Neural crest cell (in vitro differentiated cells): ENCODE data around the gene MTHFD1L. TPM values are rescaled to one million over a fixed set of nuclear protein-coding genes. Genes with fewer than 3 reads are reported as not detected.
"Not testable (repeated sequence)": the region's sequence is repeated elsewhere in the genome, so short reads cannot be mapped to it uniquely, and the experiment has no call there.

Source experiments
- DNase-seq: peaks from one replicate; pipeline ENCODE4 v3.0.0; 2021; ENCODE audit warnings: low read depth, mixed read lengths, low spot score
- H3K27ac Mint-ChIP-seq: one replicate; pipeline ENCODE4 v1.8.0; 2021; ENCODE audit warnings: mild to moderate bottlenecking, mixed read lengths; ENCODE audit not compliant: unreplicated experiment
- H3K27me3 Mint-ChIP-seq: 2 replicates; pipeline ENCODE4 v1.8.0; 2021; ENCODE audit warnings: low read depth, mild to moderate bottlenecking, mixed read lengths
- H3K36me3 Mint-ChIP-seq: 2 replicates; pipeline ENCODE4 v1.8.0; 2021; ENCODE audit warnings: low read depth, mild to moderate bottlenecking, mixed read lengths
- H3K4me1 Mint-ChIP-seq: 2 replicates; pipeline ENCODE4 v1.8.0; 2021; ENCODE audit warnings: mixed read lengths
- H3K4me3 Mint-ChIP-seq: one replicate; pipeline ENCODE4 v1.8.0; 2021; ENCODE audit warnings: mild to moderate bottlenecking, mixed read lengths
- H3K9me3 Mint-ChIP-seq: 2 replicates; pipeline ENCODE4 v1.8.0; 2021; ENCODE audit warnings: mixed read lengths
- total RNA-seq: library from RNA; stranded (reverse); gene quantifications from 2 replicates; pipeline ENCODE4 v1.2.1, GENCODE V29; 2021
- TF ChIP-seq, protein P1 (sequence below): fragments of 200-600 bp; sonication (generic); conservative IDR thresholded peaks from 2 replicates; pipeline ENCODE4 v1.5.0; 2021; ENCODE audit warnings: antibody characterized with exemption, mild to moderate bottlenecking

The MTHFD1L gene
- total RNA-seq, 1 donor from 2014 or later = 71.3 TPM

GRCh38 chr6:151040888-151041521 lies 175.5 kb downstream of the MTHFD1L start:
- peaks cover 82% of the 10 kb centered on the region for H3K4me1 Mint-ChIP-seq
- not testable (repeated sequence) for H3K9me3 Mint-ChIP-seq, DNase-seq, H3K27me3 Mint-ChIP-seq
- H3K27ac Mint-ChIP-seq = peak overlapping the region; percentile 97
- H3K36me3 Mint-ChIP-seq = peaks cover 27% of the 10 kb centered on the region
- TF ChIP-seq, protein P1, sequence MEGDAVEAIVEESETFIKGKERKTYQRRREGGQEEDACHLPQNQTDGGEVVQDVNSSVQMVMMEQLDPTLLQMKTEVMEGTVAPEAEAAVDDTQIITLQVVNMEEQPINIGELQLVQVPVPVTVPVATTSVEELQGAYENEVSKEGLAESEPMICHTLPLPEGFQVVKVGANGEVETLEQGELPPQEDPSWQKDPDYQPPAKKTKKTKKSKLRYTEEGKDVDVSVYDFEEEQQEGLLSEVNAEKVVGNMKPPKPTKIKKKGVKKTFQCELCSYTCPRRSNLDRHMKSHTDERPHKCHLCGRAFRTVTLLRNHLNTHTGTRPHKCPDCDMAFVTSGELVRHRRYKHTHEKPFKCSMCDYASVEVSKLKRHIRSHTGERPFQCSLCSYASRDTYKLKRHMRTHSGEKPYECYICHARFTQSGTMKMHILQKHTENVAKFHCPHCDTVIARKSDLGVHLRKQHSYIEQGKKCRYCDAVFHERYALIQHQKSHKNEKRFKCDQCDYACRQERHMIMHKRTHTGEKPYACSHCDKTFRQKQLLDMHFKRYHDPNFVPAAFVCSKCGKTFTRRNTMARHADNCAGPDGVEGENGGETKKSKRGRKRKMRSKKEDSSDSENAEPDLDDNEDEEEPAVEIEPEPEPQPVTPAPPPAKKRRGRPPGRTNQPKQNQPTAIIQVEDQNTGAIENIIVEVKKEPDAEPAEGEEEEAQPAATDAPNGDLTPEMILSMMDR = peak; percentile 15
- H3K4me3 Mint-ChIP-seq = peak overlapping the region; percentile 49

DNA sequence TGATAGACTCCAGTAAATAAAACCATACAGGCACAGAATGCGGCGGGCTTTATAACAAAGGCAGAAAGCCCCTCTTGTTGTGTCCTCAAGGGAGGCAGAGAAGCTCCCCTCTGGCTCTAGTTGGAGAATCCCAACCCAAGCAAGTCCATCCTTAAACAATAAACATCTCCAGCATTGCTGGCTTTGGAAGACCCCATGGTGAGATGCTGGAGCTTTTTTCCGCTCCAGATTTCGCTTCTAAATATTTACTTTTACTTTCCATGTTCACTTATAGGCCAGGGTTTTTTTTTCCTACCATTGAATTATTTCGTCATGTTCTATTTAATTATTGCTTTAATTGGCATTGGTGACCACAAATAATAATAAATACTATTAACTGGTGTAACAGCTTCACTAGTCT lies 176.2 kb downstream of the MTHFD1L start:
- Mint-ChIP-seq H3K9me3 (no peaks in the 10 kb centered on the region), H3K4me1 (peaks cover 77% of the 10 kb centered on the region), H3K27ac (peak overlapping the region; percentile 97), H3K4me3 (no peak overlapping the region), H3K36me3 (peaks cover 27% of the 10 kb centered on the region), H3K27me3 (no peaks in the 10 kb centered on the region)
- no peak for DNase-seq
- TF ChIP-seq, protein P1 = no peak

- not testable (repeated sequence) for DNase-seq, H3K9me3 Mint-ChIP-seq, H3K27me3 Mint-ChIP-seq, H3K4me3 Mint-ChIP-seq
- H3K27ac Mint-ChIP-seq = peak overlapping the region; percentile 50
- H3K36me3 Mint-ChIP-seq = peaks cover 23% of the 10 kb centered on the region
- peaks cover 64% of the 10 kb centered on the region for H3K4me1 Mint-ChIP-seq
Measured at GRCh38 chr6:151042911-151043330, 177.4 kb downstream of the MTHFD1L start.

GRCh38 chr6:151043944-151044343 lies 178.4 kb downstream of the MTHFD1L start:
- Mint-ChIP-seq H3K9me3 (no peaks in the 10 kb centered on the region), H3K4me1 (peaks cover 54% of the 10 kb centered on the region), H3K4me3 (no peak overlapping the region), H3K27ac (no peak overlapping the region), H3K27me3 (no peaks in the 10 kb centered on the region), H3K36me3 (peaks cover 17% of the 10 kb centered on the region)
- no peak for DNase-seq
- TF ChIP-seq, protein P1 = no peak

DNA sequence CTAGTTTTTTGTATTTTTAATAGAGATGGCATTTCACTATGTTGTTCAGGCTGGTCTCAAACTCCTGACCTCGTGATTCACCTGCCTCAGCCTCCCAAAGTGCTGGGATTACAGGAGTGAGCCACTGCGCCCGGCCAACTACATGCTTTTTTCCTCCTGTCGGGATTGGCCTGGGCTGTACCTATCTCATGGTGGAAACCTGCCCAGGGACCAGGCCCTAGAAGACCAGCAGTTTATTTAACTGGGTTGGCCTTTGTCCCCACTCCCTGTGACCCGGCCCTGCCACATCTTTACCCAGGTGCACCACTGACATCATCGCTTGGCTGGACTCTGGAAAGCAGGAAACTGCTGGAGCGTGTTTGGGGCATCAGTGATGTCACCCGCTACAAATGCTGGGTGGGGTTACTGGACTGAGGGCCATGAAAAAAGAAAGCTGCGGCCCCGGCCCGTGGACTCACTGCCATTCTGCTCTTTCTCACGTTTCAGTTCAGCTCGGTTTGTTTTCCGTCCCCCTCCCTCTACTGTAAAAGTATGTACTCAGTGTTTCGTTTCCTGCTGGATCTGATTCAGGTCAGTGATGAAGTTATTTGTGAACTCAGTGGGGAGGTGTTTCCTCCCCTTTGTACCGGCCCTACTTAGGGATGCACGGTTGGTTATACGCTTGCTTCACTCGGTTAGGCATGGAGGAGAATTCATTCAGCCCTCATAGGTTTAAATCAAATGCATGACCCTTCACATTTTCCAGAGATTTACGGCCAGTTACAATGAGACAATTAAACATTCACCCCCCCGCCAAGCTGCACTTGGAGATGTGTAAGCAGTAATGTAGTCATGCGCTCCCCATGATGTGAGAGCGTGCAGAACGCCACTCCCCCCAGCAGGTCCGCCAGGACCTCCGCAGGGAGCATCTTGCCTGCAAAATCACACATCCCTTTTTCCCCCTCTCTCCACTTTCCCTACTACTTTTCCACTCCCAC lies 179.3 kb downstream of the MTHFD1L start:
- Mint-ChIP-seq H3K27me3 (no peaks in the 10 kb centered on the region), H3K36me3 (peaks cover 15% of the 10 kb centered on the region), H3K4me1 (peaks cover 49% of the 10 kb centered on the region), H3K9me3 (no peaks in the 10 kb centered on the region), H3K27ac (peak overlapping the region; percentile 72), H3K4me3 (peak overlapping the region; percentile 18)
- no peak for DNase-seq
- TF ChIP-seq, protein P1 = no peak

DNA sequence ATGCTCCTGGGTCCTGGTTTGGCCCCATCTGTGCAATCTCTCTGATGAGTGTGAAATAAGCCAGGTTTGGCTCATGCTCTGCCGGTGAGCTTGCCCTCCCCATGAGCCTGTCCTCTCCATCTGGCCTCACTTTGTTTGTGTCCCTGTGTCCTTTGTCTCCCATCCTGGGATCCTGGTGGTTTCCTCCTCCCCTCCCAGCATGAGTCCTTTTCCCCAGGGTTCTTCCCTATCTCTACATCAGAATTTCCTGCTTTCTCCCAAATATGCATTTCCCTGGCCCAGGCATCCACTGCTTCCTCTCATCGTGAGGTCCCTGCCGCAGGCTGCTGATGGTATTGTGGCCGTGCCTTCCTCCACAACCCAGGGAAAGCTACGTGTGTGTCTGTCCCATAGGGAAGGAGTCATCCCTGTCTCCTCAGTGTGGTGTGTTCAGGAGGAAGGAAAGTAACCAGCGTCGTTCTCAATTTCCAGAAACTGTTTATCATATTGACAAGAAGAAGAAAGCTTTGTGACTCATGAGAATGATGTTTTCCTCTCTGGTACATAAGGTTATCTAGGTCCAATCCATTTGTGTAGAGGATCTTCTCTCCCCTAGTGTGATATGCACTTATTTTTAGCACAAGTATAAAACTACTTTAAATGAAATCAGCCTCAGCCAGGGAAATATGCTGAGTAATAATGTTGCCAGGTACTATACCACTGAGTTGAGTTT lies 180.2 kb downstream of the MTHFD1L start:
- not testable (repeated sequence) for H3K9me3 Mint-ChIP-seq, H3K27me3 Mint-ChIP-seq, DNase-seq
- H3K27ac Mint-ChIP-seq = peak overlapping the region; percentile 68
- H3K4me1 Mint-ChIP-seq = peaks cover 42% of the 10 kb centered on the region
- peaks cover 14% of the 10 kb centered on the region for H3K36me3 Mint-ChIP-seq
- H3K4me3 Mint-ChIP-seq = peak overlapping the region; percentile 6
